BLaER1 treated with 17β-estradiol and CSF1 and Interleukin-3, amounts not matched to agents 10 nM and 100 nM (cell line): ENCODE data around the gene FYN.
"Not testable (repeated sequence)": the region's sequence is repeated elsewhere in the genome, so short reads cannot be mapped to it uniquely, and the experiment has no call there.

Experiments used
- H3K27ac ChIP-seq, 11 experiments: shearing (Covaris generic); formaldehyde crosslinking; 2 replicates each; pipeline ENCODE4 v1.8.1; 2022
- H3K27me3 ChIP-seq, 11 experiments: shearing (Covaris generic); formaldehyde crosslinking; 2 replicates each; pipeline ENCODE4 v1.8.1; 2022
- H3K36me3 ChIP-seq, 11 experiments: shearing (Covaris generic); formaldehyde crosslinking; 2 replicates each; pipeline ENCODE4 v1.8.1; 2022
- H3K4me1 ChIP-seq, 10 experiments: shearing (Covaris generic); formaldehyde crosslinking; 2 replicates each; pipeline ENCODE4 v1.8.1; 2022
- H3K4me2 ChIP-seq, 11 experiments: shearing (Covaris generic); formaldehyde crosslinking; 2 replicates each; pipeline ENCODE4 v1.8.1; 2022
- H3K4me3 ChIP-seq, 10 experiments: shearing (Covaris generic); formaldehyde crosslinking; 2 replicates each; pipeline ENCODE4 v1.8.1; 2022
- H3K9ac ChIP-seq, 11 experiments: shearing (Covaris generic); formaldehyde crosslinking; 2 replicates each; pipeline ENCODE4 v1.8.1; 2022
- H3K9me3 ChIP-seq, 11 experiments: shearing (Covaris generic); formaldehyde crosslinking; replicated peaks in 1 of 11; 2 replicates each; pipeline ENCODE4 v1.8.1; 2022
- H4K20me1 ChIP-seq, 11 experiments: shearing (Covaris generic); formaldehyde crosslinking; 2 replicates each; pipeline ENCODE4 v1.8.1; 2022
- Cebpa-rat ChIP-seq, 11 experiments: shearing (Covaris generic); IDR thresholded peaks; 2 replicates each; pipeline ENCODE4 v1.8.1; 2022

FYN gene

GRCh38 chr6:111835807-111836206, 37.4 kb downstream of the FYN start:
- Histone ChIP-seq H3K4me3 (no peak overlapping the region), H4K20me1 (peaks cover 0 to 26% (median 0%) of the 10 kb centered on the region in 11 experiments; a peak in 4 of 22 replicates), H3K36me3 (peaks cover 0 to 58% (median 37%) of the 10 kb centered on the region in 11 experiments; a peak in 20 of 22 replicates), H3K27me3 (no peaks in the 10 kb centered on the region), H3K27ac (no peak overlapping the region), H3K9ac (no peak overlapping the region), H3K4me2 (no peak overlapping the region), H3K4me1 (peaks cover 20 to 80% (median 40%) of the 10 kb centered on the region in 10 experiments), H3K9me3 (peaks cover 0 to 26% (median 6%) of the 10 kb centered on the region in 11 experiments; a peak in 9 of 22 replicates)
- TF ChIP-seq Cebpa-rat (IDR thresholded peaks at IDR 0.05) = no peak

GRCh38 chr6:111835398-111835797, 37.9 kb downstream of the FYN start:
- Histone ChIP-seq H3K36me3 (peaks cover 0 to 59% (median 39%) of the 10 kb centered on the region in 11 experiments; a peak in 19 of 22 replicates), H3K4me1 (peaks cover 17 to 76% (median 36%) of the 10 kb centered on the region in 10 experiments), H3K9me3 (peaks cover 0 to 26% (median 6%) of the 10 kb centered on the region in 11 experiments; a peak in 9 of 22 replicates), H4K20me1 (peaks cover 0 to 26% (median 0%) of the 10 kb centered on the region in 11 experiments; a peak in 4 of 22 replicates)
- H3K27me3 ChIP-seq, H3K4me2 ChIP-seq, H3K4me3 ChIP-seq, H3K27ac ChIP-seq, H3K9ac ChIP-seq: not testable (repeated sequence)

- TF ChIP-seq Cebpa-rat (IDR thresholded peaks at IDR 0.05) = no peak
- Histone ChIP-seq H3K4me1 (peaks cover 17 to 66% (median 28%) of the 10 kb centered on the region in 10 experiments), H3K4me2 (peak overlapping the region in 6 of 11 experiments; percentile 0 to 30 (median 15); a peak in 5 of 22 replicates)
Observed at GRCh38 chr6:111834356-111834755, 38.9 kb downstream of the FYN start.

GRCh38 chr6:111832833-111833418, 40.3 kb downstream of the FYN start:
- H3K9me3 ChIP-seq = peaks cover 0 to 24% (median 6%) of the 10 kb centered on the region in 11 experiments; a peak in 8 of 22 replicates
- H3K27me3 ChIP-seq = no peaks in the 10 kb centered on the region
- H3K4me3 ChIP-seq = no peak overlapping the region
- no peak for TF ChIP-seq Cebpa-rat (IDR thresholded peaks at IDR 0.05)
- peak overlapping the region; percentile 3 to 62 (median 38); a peak in 19 of 22 replicates for H3K4me2 ChIP-seq
- peaks cover 17 to 52% (median 27%) of the 10 kb centered on the region in 10 experiments for H3K4me1 ChIP-seq
- H3K36me3 ChIP-seq = peaks cover 8 to 64% (median 47%) of the 10 kb centered on the region in 11 experiments; a peak in 21 of 22 replicates
- peak overlapping the region in 7 of 11 experiments; percentile 3 to 52 (median 29); a peak in 9 of 22 replicates for H3K27ac ChIP-seq
- H3K9ac ChIP-seq = no peak overlapping the region
- peaks cover 0 to 36% (median 0%) of the 10 kb centered on the region in 11 experiments; a peak in 6 of 22 replicates for H4K20me1 ChIP-seq

More at GRCh38 chr6:111834356-111834755, 38.9 kb downstream of the FYN start:
- Histone ChIP-seq H3K9ac (no peak overlapping the region), H4K20me1 (peaks cover 0 to 31% (median 0%) of the 10 kb centered on the region in 11 experiments; a peak in 6 of 22 replicates), H3K27me3 (no peaks in the 10 kb centered on the region), H3K4me3 (no peak overlapping the region), H3K9me3 (peaks cover 0 to 26% (median 6%) of the 10 kb centered on the region in 11 experiments; a peak in 9 of 22 replicates), H3K36me3 (peaks cover 2 to 61% (median 40%) of the 10 kb centered on the region in 11 experiments; a peak in 21 of 22 replicates), H3K27ac (no peak overlapping the region)

GRCh38 chr6:111831408-111831807, 41.8 kb downstream of the FYN start:
- Histone ChIP-seq H3K36me3 (peaks cover 8 to 63% (median 44%) of the 10 kb centered on the region in 11 experiments; a peak in 21 of 22 replicates), H3K9ac (no peak overlapping the region), H3K4me3 (no peak overlapping the region), H4K20me1 (peaks cover 0 to 43% (median 0%) of the 10 kb centered on the region in 11 experiments; a peak in 7 of 22 replicates), H3K4me1 (peaks cover 17 to 38% (median 28%) of the 10 kb centered on the region in 10 experiments), H3K27me3 (no peaks in the 10 kb centered on the region), H3K27ac (no peak overlapping the region), H3K9me3 (peaks cover 0 to 21% (median 6%) of the 10 kb centered on the region in 11 experiments; a peak in 7 of 22 replicates), H3K4me2 (peak overlapping the region in 5 of 11 experiments; percentile 7 to 59 (median 23); a peak in 5 of 22 replicates)
- TF ChIP-seq Cebpa-rat (IDR thresholded peaks at IDR 0.05) = no peak

- Histone ChIP-seq H3K9me3 (peaks cover 0 to 12% (median under 1%) of the 10 kb centered on the region in 11 experiments; a peak in 2 of 22 replicates), H3K9ac (no peak overlapping the region), H3K4me3 (no peak overlapping the region), H3K27me3 (no peaks in the 10 kb centered on the region), H3K4me1 (peaks cover 21 to 39% (median 35%) of the 10 kb centered on the region in 10 experiments), H4K20me1 (peaks cover 0 to 57% (median 0%) of the 10 kb centered on the region in 11 experiments; a peak in 8 of 22 replicates), H3K36me3 (peaks cover 8 to 51% (median 37%) of the 10 kb centered on the region in 11 experiments; a peak in 21 of 22 replicates), H3K4me2 (no peak overlapping the region), H3K27ac (no peak overlapping the region)
- TF ChIP-seq Cebpa-rat (IDR thresholded peaks at IDR 0.05) = no peak
Observed at GRCh38 chr6:111829998-111830397, 43.3 kb downstream of the FYN start.

GRCh38 chr6:111829581-111829980, 43.7 kb downstream of the FYN start:
- peaks cover 8 to 47% (median 34%) of the 10 kb centered on the region in 11 experiments; a peak in 21 of 22 replicates for H3K36me3 ChIP-seq
- peaks cover 0 to 12% (median 0%) of the 10 kb centered on the region in 11 experiments; a peak in 1 of 22 replicates for H3K9me3 ChIP-seq
- H3K9ac ChIP-seq = no peak overlapping the region
- H3K4me2 ChIP-seq = no peak overlapping the region
- H3K4me3 ChIP-seq = no peak overlapping the region
- H4K20me1 ChIP-seq = peaks cover 0 to 59% (median 0%) of the 10 kb centered on the region in 11 experiments; a peak in 8 of 22 replicates
- TF ChIP-seq Cebpa-rat (IDR thresholded peaks at IDR 0.05) = no peak
- H3K4me1 ChIP-seq = peaks cover 23 to 39% (median 35%) of the 10 kb centered on the region in 10 experiments
- no peaks in the 10 kb centered on the region for H3K27me3 ChIP-seq
- H3K27ac ChIP-seq = no peak overlapping the region

GRCh38 chr6:111828809-111829208, 44.4 kb downstream of the FYN start:
- Histone ChIP-seq H3K9ac (no peak overlapping the region), H3K36me3 (peaks cover 8 to 39% (median 28%) of the 10 kb centered on the region in 11 experiments; a peak in 20 of 22 replicates), H3K9me3 (0 out of 22 replicates have a peak, but pooled peaks cover 0 to 6% (median 0%) of the 10 kb centered on the region in 11 experiments), H4K20me1 (peaks cover 0 to 59% (median 0%) of the 10 kb centered on the region in 11 experiments; a peak in 7 of 22 replicates), H3K4me3 (no peak overlapping the region), H3K27me3 (no peaks in the 10 kb centered on the region), H3K4me1 (peaks cover 25 to 41% (median 38%) of the 10 kb centered on the region in 10 experiments), H3K27ac (no peak overlapping the region), H3K4me2 (no peak overlapping the region)
- no peak for TF ChIP-seq Cebpa-rat (IDR thresholded peaks at IDR 0.05)
